Testis (tissue), 2 donors: ENCODE results near the gene FDXR.

Experiments
- POLR2A ChIP-seq: fragments of 450-650 bp; IDR thresholded peaks from one replicate; pipeline ENCODE4 v1.6.1; 2017; ENCODE audit warnings: antibody characterized with exemption, mild to moderate bottlenecking, moderate library complexity
- TF ChIP-seq, protein P1 (sequence below), 3 experiments: fragments of 450-650 bp in 2 of 3; fragments of 200-600 bp in 1 of 3; sonication (generic) in 1 of 3; IDR thresholded peaks; one replicate each; pipeline ENCODE4 v1.5.1; 2016 to 2019; ENCODE audit warnings: antibody characterized with exemption in 3 of 3, mild to moderate bottlenecking in 2 of 3, moderate library complexity in 1 of 3

DNA sequence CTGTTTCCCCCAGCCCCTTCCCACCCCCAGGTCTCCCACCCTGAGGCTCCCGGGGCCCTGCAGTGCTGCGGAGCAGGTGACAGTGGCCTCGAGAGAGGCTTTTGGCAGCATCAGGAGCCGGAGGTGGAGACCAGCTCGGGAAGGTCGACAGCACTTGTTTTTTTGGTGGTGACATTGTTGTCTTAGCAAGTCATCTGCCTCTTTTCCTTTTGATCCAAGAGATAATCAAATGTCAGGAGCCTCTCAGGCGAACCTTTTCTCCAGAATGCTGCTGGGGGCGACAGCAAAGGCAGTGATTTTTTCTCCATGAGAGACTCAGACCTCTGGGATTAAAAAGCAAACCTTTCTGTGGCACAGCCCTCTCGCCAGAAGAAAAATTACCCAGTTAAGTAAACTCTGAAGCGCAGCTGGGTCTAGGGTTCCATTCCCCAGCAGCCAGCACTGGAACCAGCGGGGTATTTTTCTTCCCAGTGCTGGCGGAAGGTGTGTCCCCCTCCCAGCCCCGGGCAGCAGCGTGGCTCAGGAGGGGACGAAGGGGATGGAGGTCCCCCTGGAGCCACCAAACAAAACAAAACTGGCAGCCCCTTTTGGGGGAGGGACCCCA lies 50.4 kb downstream of the FDXR start:
- TF ChIP-seq, protein P1, sequence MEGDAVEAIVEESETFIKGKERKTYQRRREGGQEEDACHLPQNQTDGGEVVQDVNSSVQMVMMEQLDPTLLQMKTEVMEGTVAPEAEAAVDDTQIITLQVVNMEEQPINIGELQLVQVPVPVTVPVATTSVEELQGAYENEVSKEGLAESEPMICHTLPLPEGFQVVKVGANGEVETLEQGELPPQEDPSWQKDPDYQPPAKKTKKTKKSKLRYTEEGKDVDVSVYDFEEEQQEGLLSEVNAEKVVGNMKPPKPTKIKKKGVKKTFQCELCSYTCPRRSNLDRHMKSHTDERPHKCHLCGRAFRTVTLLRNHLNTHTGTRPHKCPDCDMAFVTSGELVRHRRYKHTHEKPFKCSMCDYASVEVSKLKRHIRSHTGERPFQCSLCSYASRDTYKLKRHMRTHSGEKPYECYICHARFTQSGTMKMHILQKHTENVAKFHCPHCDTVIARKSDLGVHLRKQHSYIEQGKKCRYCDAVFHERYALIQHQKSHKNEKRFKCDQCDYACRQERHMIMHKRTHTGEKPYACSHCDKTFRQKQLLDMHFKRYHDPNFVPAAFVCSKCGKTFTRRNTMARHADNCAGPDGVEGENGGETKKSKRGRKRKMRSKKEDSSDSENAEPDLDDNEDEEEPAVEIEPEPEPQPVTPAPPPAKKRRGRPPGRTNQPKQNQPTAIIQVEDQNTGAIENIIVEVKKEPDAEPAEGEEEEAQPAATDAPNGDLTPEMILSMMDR (IDR thresholded peaks at IDR 0.05): no peak
- TF ChIP-seq POLR2A: no peak
